ENCODE results near the gene LDLRAD4.

Gene LDLRAD4

GRCh38 chr18:13241083-13241892, 22.7 kb downstream of the LDLRAD4 start:
- Histone ChIP-seq H3K27me3 (ENCODE audit: insufficient read depth, poor library complexity, severe bottlenecking) (peaks cover 2% of the 10 kb centered on the region), H3K4me3 (replicated peaks; ENCODE audit: insufficient read depth, low read length) (no peak overlapping the region), H3K27ac (replicated peaks) (no peak overlapping the region)
- TF ChIP-seq, protein P1, sequence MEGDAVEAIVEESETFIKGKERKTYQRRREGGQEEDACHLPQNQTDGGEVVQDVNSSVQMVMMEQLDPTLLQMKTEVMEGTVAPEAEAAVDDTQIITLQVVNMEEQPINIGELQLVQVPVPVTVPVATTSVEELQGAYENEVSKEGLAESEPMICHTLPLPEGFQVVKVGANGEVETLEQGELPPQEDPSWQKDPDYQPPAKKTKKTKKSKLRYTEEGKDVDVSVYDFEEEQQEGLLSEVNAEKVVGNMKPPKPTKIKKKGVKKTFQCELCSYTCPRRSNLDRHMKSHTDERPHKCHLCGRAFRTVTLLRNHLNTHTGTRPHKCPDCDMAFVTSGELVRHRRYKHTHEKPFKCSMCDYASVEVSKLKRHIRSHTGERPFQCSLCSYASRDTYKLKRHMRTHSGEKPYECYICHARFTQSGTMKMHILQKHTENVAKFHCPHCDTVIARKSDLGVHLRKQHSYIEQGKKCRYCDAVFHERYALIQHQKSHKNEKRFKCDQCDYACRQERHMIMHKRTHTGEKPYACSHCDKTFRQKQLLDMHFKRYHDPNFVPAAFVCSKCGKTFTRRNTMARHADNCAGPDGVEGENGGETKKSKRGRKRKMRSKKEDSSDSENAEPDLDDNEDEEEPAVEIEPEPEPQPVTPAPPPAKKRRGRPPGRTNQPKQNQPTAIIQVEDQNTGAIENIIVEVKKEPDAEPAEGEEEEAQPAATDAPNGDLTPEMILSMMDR (IDR thresholded peaks at IDR 0.05; ENCODE audit: insufficient read depth, low read length), result no peak
- TF ChIP-seq SPI1 (IDR thresholded peaks at IDR 0.05; ENCODE audit: borderline replicate concordance, low read depth), result no peak
- TF ChIP-seq POLR2AphosphoS5 (IDR thresholded peaks at IDR 0.05; ENCODE audit: low read depth), result no peak
- TF ChIP-seq REST (IDR thresholded peaks at IDR 0.05; ENCODE audit: insufficient replicate concordance, low read depth), result no peak
- TF ChIP-seq GABPA (IDR thresholded peaks at IDR 0.05; ENCODE audit: low read depth), result no peak
- no peak for DNase-seq (ENCODE audit: low read depth in 1 of 2, low spot score in 1 of 2)

- DNase-seq (ENCODE audit: low read depth in 1 of 2, low spot score in 1 of 2), result no peak
- Histone ChIP-seq H3K27ac (replicated peaks) (no peak overlapping the region), H3K27me3 (ENCODE audit: insufficient read depth, poor library complexity, severe bottlenecking) (peaks cover 2% of the 10 kb centered on the region), H3K4me3 (replicated peaks; ENCODE audit: insufficient read depth, low read length) (no peak overlapping the region)
- TF ChIP-seq GABPA (IDR thresholded peaks at IDR 0.05; ENCODE audit: low read depth), result no peak
- TF ChIP-seq, protein P1 (IDR thresholded peaks at IDR 0.05; ENCODE audit: insufficient read depth, low read length), result no peak
Observed at GRCh38 chr18:13241893-13242175, 23.3 kb downstream of the LDLRAD4 start.

DNA sequence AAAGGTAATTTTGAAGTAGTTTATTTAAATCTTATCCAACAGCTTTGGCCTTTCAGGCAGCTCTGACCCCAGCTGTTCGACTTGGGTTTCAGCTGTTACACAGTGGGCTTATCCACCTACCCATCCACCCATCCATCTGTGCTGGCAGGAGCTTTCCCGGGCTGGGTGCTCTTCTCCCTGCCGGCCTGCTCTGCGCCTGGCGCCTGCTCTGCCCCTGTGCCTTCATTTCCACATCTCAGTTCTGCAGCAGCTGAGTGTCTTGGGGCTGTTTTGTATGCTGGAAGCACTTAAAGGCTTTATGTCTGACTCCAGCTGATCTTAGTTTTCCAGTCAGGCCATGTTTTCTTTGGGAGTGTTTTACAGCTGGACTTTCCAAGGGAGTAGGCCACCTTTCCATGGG, 24.2 kb downstream of the LDLRAD4 start:
- Histone ChIP-seq H3K4me3 (replicated peaks; ENCODE audit: insufficient read depth, low read length) (no peak overlapping the region), H3K27ac (replicated peaks) (no peak overlapping the region), H3K27me3 (ENCODE audit: insufficient read depth, poor library complexity, severe bottlenecking) (peaks cover 2% of the 10 kb centered on the region)
- no peak for TF ChIP-seq REST (IDR thresholded peaks at IDR 0.05; ENCODE audit: insufficient replicate concordance, low read depth)
- TF ChIP-seq POLR2AphosphoS5 (IDR thresholded peaks at IDR 0.05; ENCODE audit: low read depth), result no peak
- no peak for TF ChIP-seq SPI1 (IDR thresholded peaks at IDR 0.05; ENCODE audit: borderline replicate concordance, low read depth)
- TF ChIP-seq, protein P1 (IDR thresholded peaks at IDR 0.05; ENCODE audit: insufficient read depth, low read length), result no peak
- TF ChIP-seq GABPA (IDR thresholded peaks at IDR 0.05; ENCODE audit: low read depth), result no peak
- no peak for DNase-seq (ENCODE audit: low read depth in 1 of 2, low spot score in 1 of 2)

DNA sequence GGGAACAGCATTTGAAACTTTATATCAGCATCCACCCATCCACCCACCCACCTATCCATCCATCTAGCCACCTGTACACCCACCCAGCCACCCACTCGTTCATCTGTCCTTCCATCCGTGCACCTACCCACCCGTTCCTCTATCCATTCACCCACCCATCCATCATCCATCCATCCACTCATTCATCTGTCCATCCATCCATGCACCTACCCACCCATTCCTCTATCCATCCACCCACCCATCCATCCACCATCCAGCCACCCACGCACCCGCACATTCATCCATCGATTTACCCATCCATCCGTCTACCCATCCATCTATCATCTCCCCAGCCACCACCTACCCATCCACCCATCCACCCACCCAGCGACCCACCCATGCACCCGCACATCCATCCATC, 24.8 kb downstream of the LDLRAD4 start:
- H3K27ac ChIP-seq (replicated peaks), result no peak overlapping the region
- DNase-seq (ENCODE audit: low read depth in 1 of 2, low spot score in 1 of 2), result no peak
- no peaks in the 10 kb centered on the region for H3K27me3 ChIP-seq (ENCODE audit: insufficient read depth, poor library complexity, severe bottlenecking)
- no peak overlapping the region for H3K4me3 ChIP-seq (replicated peaks; ENCODE audit: insufficient read depth, low read length)
- TF ChIP-seq REST (IDR thresholded peaks at IDR 0.05; ENCODE audit: insufficient replicate concordance, low read depth) (no peak), GABPA (IDR thresholded peaks at IDR 0.05; ENCODE audit: low read depth) (no peak), POLR2AphosphoS5 (IDR thresholded peaks at IDR 0.05; ENCODE audit: low read depth) (no peak), SPI1 (IDR thresholded peaks at IDR 0.05; ENCODE audit: borderline replicate concordance, low read depth) (no peak)
- TF ChIP-seq, protein P1 (IDR thresholded peaks at IDR 0.05; ENCODE audit: insufficient read depth, low read length), result no peak

Measured in HL-60 (cell line).